ENCODE measurements around the gene VANGL2.
A peak's percentile ranks its signal among the peaks of the same experiment; 100 is the strongest.

The VANGL2 gene

DNA sequence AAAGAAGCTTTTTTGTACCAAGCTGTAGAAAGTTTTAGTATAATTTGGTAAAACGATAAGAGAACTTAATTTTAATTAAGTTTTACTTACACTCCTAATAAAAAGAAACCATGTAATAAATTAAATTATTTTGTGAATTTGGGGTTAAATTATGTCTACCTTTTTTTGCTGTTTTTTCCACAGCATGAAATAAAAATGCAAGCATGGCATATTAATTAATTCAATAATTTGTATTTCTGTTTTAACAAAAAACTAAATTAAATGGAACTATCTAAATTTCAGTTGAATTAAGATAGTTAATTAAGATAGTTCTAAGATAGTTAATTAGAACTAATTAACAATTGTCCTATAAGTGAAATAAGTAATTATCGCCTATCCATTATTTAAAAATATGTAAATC is 39.4 kb downstream of the VANGL2 start:
- Mint-ChIP-seq H3K36me3 (ENCODE audit: insufficient read depth) (peaks cover 3% of the 10 kb centered on the region), H3K4me3 (no peak overlapping the region), H3K9me3 (peaks cover 4% of the 10 kb centered on the region), H3K4me1 (peaks cover 38% of the 10 kb centered on the region), H3K27ac (ENCODE audit: low read depth) (no peak overlapping the region), H3K27me3 (no peaks in the 10 kb centered on the region)
- DNase-seq (ENCODE audit: low spot score in 2 of 2) (no peak), ATAC-seq (replicated peaks; ENCODE audit: extremely low read depth, poor library complexity, severe bottlenecking) (no peak)

DNA sequence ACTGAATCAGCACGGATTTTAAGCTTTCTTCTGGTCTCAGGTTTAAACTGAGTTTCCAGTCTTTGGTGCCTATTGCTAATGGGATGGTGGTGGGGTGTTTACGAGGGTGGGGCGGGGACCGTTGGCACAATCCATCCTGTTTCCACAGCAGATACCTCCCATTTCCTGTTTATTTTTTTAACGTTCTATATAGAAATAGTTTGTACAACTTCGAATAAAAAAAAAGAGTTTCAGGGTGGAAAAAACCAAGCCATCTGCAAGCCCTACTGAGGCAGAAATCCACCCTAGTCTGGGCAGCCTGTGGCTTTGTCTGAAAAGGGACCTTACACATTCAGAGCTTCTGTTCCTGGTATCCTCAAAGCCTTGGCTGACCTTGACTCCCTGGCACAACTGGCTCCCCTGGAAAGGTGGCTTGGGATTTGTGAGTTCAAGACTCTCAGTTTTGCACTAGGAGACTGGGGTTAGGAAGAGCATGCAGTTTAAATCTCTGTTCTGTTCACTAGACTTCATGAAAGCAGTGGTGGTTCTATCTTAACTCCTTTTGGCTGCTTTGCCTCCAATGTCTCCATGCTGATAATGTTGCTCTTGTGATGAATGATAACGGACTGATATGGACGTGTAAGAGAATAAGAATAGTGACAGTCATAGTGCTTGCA is 46.7 kb downstream of the VANGL2 start:
- H3K4me3 Mint-ChIP-seq: peak overlapping the region; percentile 17
- peak overlapping the region; percentile 62 for H3K27ac Mint-ChIP-seq (ENCODE audit: low read depth)
- ATAC-seq (replicated peaks; ENCODE audit: extremely low read depth, poor library complexity, severe bottlenecking) (no peak), DNase-seq (ENCODE audit: low spot score in 2 of 2) (no peak)
- H3K9me3 Mint-ChIP-seq: no peaks in the 10 kb centered on the region
- H3K4me1 Mint-ChIP-seq: peaks cover 52% of the 10 kb centered on the region
- no peaks in the 10 kb centered on the region for H3K27me3 Mint-ChIP-seq
- H3K36me3 Mint-ChIP-seq (ENCODE audit: insufficient read depth): no peaks in the 10 kb centered on the region

DNA sequence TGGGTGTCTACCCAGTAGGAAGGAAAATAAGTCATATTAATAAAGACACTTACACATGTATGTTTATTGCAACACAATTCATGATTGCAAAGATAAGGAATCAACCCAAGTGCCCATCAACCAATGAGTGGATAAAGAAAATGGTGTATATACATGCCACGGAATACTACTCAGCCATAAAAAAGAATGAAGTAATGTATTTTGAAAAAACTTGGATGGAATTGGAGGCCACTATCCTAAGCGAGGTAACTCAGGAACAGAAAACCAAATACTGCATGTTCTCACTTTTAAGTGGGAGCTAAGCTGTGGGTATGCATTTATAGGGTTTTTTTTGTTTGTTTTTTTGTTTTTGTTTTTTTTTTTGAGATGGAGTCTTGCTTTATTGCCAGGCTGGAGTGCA is 49.1 kb downstream of the VANGL2 start:
- DNase-seq (ENCODE audit: low spot score in 2 of 2) (no peak), ATAC-seq (replicated peaks; ENCODE audit: extremely low read depth, poor library complexity, severe bottlenecking) (no peak)
- Mint-ChIP-seq H3K36me3 (ENCODE audit: insufficient read depth) (no peaks in the 10 kb centered on the region), H3K27me3 (no peaks in the 10 kb centered on the region), H3K27ac (ENCODE audit: low read depth) (no peak overlapping the region), H3K4me1 (peaks cover 58% of the 10 kb centered on the region), H3K4me3 (no peak overlapping the region), H3K9me3 (no peaks in the 10 kb centered on the region)

DNA sequence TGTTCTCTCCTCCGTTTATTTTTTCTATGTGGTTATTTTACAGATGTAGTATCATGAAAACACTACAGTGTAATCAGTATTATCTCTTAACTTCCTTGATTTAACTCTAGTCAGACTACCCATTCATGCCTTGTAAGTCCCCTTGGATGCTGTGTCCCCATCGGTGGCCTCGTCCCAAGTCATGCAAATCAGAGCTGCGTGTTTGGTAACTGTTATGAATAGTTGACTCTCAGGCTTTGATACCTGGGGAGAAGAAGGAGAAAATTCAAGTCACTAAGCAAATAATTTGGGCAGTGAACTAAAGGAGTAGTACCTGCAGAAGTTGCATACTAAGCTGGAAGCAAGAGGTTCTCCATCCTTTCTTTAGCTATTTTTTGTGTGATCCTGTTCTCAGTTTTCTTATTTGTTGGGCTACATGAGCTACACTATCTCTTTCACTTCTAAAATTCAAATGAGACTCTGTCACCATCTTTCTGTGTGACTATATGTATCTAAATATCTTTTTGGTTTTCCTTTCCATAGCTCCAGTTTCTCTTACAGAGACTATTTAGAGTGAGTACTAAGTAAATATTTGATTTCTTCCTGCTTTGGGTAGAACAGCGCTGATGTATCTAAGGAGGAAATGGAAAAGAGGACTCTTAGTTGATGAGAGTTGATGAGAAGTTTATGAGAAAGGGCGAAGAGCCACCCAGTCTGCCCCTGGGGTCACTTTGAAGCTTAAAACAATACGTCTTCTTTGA is 50.9 kb downstream of the VANGL2 start:
- peak overlapping the region; percentile 80 for H3K27ac Mint-ChIP-seq (ENCODE audit: low read depth)
- peaks cover 69% of the 10 kb centered on the region for H3K4me1 Mint-ChIP-seq
- H3K36me3 Mint-ChIP-seq (ENCODE audit: insufficient read depth): peaks cover 3% of the 10 kb centered on the region
- DNase-seq (ENCODE audit: low spot score in 2 of 2): no peak
- no peak for ATAC-seq (replicated peaks; ENCODE audit: extremely low read depth, poor library complexity, severe bottlenecking)
- H3K4me3 Mint-ChIP-seq: peak overlapping the region; percentile 33
- no peaks in the 10 kb centered on the region for H3K27me3 Mint-ChIP-seq
- no peaks in the 10 kb centered on the region for H3K9me3 Mint-ChIP-seq

DNA sequence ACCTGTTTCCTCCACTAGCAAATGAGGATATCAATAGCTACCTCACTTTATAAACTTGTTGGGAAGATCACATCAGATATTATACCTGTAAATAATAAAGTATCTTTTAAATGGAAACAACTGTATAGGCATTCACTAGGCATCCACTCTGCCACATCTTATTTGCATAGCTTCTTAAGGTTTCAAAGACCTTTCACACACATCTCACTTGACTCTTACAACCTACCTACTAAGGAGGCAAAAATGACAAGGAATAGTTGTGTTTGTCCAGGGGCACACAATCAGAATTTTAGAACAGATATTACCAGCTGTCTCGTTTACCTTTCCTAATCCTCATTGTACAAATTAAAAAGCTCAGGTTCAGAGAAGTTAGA is 51.5 kb downstream of the VANGL2 start:
- no peak for ATAC-seq (replicated peaks; ENCODE audit: extremely low read depth, poor library complexity, severe bottlenecking)
- Mint-ChIP-seq H3K27ac (ENCODE audit: low read depth) (peak overlapping the region; percentile 80), H3K27me3 (no peaks in the 10 kb centered on the region)

DNA sequence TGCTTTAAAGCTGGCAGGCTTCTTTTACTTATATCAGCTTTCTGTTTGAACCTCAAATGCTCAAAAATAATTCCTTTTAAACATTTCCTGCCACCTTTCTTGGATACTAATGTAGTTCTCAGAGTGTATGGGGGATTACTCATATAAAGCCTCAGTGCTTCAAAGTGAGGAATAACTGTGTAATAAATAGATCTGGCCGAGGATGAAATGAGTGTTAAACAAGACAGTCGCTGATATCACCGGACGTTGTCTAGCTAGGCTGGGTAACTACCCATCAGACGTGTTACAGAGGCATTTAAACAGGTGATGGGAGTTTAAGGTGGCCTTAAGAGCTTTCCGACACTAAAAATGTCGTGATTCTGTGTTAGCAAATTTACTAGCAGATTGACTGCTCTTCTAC is 53.1 kb downstream of the VANGL2 start:
- no peak for DNase-seq (ENCODE audit: low spot score in 2 of 2)
- H3K36me3 Mint-ChIP-seq (ENCODE audit: insufficient read depth): peaks cover 3% of the 10 kb centered on the region
- peak overlapping the region; percentile 60 for H3K4me3 Mint-ChIP-seq
- peaks cover 51% of the 10 kb centered on the region for H3K4me1 Mint-ChIP-seq
- no peaks in the 10 kb centered on the region for H3K9me3 Mint-ChIP-seq
- H3K27ac Mint-ChIP-seq (ENCODE audit: low read depth): peak overlapping the region; percentile 82
- H3K27me3 Mint-ChIP-seq: no peaks in the 10 kb centered on the region
- ATAC-seq (replicated peaks; ENCODE audit: extremely low read depth, poor library complexity, severe bottlenecking): peak; percentile 83

More for the DNA sequence above, 51.5 kb downstream of the VANGL2 start:
- peaks cover 63% of the 10 kb centered on the region for H3K4me1 Mint-ChIP-seq
- peaks cover 3% of the 10 kb centered on the region for H3K36me3 Mint-ChIP-seq (ENCODE audit: insufficient read depth)
- H3K4me3 Mint-ChIP-seq: peak overlapping the region; percentile 33
- no peak for DNase-seq (ENCODE audit: low spot score in 2 of 2)
- no peaks in the 10 kb centered on the region for H3K9me3 Mint-ChIP-seq

DNA sequence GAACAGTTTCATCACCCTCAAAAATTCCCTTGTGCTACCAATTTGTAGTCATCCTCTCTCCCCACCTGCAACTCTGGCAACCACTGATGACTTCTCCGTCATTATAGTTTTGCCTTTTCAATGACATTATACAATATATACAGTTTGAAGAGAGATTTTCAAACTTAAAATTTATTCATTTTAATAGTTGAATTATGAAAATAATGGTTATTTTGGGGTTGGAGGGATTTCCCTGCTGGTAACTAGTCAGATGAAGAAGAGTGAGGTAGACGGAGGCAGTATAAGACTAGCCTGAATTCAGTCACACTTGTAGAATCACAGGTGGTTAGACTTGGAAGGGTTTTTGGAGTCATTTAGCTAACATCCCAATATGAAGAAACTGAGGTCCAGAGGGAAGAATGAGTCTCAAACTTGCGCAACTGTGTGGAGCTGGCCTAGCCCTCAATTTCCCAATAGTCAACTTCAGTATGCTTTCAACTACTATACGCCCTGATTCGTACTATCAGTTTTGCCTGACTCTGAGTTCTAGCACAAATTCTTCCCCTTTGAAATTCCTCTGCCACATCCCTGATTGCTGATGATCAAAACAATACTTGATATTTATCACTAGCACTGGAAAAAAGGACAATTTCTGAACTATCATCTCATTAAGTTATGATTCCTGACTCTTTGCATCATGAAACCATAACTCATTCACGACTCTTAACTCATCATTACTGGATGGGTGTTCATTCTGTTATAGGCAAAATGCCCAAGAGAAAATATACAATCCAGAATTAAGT is 54.2 kb downstream of the VANGL2 start:
- Mint-ChIP-seq H3K36me3 (ENCODE audit: insufficient read depth) (peaks cover 3% of the 10 kb centered on the region), H3K4me3 (peak overlapping the region; percentile 61), H3K4me1 (peaks cover 46% of the 10 kb centered on the region), H3K27me3 (no peaks in the 10 kb centered on the region), H3K9me3 (no peaks in the 10 kb centered on the region), H3K27ac (ENCODE audit: low read depth) (peak overlapping the region; percentile 76)
- DNase-seq (ENCODE audit: low spot score in 2 of 2) (no peak), ATAC-seq (replicated peaks; ENCODE audit: extremely low read depth, poor library complexity, severe bottlenecking) (no peak)

DNA sequence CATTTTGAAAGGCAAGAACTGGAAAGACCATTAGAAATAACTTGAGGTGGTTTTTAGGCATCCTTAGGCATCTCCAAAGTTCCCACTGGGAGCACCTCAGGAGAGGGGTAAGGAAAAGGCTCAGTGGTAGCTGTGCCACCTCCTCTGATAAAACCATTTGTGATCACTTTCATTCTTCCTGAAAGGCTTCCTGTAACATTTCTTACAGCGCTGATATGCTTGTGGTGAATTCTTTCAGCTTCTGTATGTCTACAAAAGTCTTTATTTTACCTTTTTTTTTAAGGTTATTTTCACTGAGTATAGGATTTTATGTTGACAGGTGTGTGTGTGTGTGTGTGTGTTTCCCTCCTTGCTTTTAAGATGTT is 54.8 kb downstream of the VANGL2 start:
- no peaks in the 10 kb centered on the region for H3K27me3 Mint-ChIP-seq
- no peak for DNase-seq (ENCODE audit: low spot score in 2 of 2)
- H3K27ac Mint-ChIP-seq (ENCODE audit: low read depth): peak overlapping the region; percentile 76
- H3K4me3 Mint-ChIP-seq: peak overlapping the region; percentile 61
- peaks cover 3% of the 10 kb centered on the region for H3K36me3 Mint-ChIP-seq (ENCODE audit: insufficient read depth)
- H3K4me1 Mint-ChIP-seq: peaks cover 46% of the 10 kb centered on the region
- no peaks in the 10 kb centered on the region for H3K9me3 Mint-ChIP-seq
- no peak for ATAC-seq (replicated peaks; ENCODE audit: extremely low read depth, poor library complexity, severe bottlenecking)

DNA sequence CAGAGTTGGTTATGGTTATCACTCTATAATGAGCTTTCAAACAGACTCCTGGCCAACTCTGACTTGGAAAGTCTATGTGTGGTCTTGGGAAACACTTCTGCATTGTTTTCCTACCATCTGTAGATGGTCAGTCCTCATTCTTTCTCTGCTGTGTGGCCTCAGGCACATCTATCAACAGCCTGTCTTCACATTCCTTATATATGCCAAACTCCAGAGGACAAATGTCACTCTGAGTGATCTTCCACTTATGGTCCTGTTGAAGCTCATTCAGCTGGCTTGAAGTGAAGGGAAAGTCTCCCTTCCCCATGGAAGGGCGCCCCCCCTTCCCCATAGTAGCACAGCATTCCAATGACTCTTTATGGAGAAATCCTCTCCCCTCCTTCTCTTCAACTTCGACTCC is 58.7 kb downstream of the VANGL2 start:
- peaks cover 36% of the 10 kb centered on the region for H3K4me1 Mint-ChIP-seq
- H3K36me3 Mint-ChIP-seq (ENCODE audit: insufficient read depth): peaks cover 3% of the 10 kb centered on the region
- no peaks in the 10 kb centered on the region for H3K9me3 Mint-ChIP-seq
- no peaks in the 10 kb centered on the region for H3K27me3 Mint-ChIP-seq
- H3K27ac Mint-ChIP-seq (ENCODE audit: low read depth): no peak overlapping the region
- ATAC-seq (replicated peaks; ENCODE audit: extremely low read depth, poor library complexity, severe bottlenecking) (no peak), DNase-seq (ENCODE audit: low spot score in 2 of 2) (no peak)
- no peak overlapping the region for H3K4me3 Mint-ChIP-seq

DNA sequence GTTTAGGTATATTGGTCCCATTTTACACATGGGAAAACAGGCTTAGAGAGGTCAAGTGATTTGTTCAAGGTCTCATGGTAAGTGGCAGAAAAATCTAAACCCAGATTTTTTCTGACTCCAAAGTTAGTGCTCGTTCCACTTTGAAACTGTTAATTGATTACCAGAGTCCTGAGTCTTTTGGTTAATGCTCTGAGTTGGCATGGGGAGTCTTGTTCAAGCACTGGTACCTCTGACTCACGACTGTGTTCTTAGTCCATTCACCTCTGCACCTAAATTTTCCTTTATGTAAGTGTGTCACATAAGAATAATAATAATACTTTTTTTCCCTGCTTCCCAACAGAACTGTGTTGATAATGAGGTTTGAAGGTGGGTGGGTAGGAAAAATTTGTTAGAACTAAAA is 59.3 kb downstream of the VANGL2 start:
- Mint-ChIP-seq H3K9me3 (no peaks in the 10 kb centered on the region), H3K27ac (ENCODE audit: low read depth) (no peak overlapping the region), H3K4me3 (no peak overlapping the region), H3K27me3 (no peaks in the 10 kb centered on the region), H3K36me3 (ENCODE audit: insufficient read depth) (peaks cover 3% of the 10 kb centered on the region), H3K4me1 (peaks cover 30% of the 10 kb centered on the region)
- DNase-seq (ENCODE audit: low spot score in 2 of 2): no peak
- ATAC-seq (replicated peaks; ENCODE audit: extremely low read depth, poor library complexity, severe bottlenecking): no peak

DNA sequence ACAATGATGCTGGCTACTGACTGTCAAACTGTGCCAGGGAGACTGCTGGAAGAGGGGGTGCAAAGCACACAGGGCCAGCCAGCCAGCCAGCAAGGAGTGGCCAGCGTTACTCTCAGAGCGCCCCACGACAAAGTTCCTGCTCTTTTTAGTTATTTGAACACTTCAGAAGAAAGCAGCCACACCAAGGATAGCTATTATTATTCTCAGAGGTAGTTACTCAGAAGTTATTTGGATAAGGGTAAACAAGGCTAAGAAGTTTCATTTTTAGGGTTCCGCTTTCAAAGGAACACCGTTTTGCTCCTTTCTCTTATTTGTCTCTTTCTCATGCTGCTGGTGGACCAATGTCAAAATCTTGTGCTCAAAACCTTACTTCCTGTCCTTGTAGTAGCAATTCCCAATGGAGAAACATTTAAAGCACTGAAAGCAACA is 59.9 kb downstream of the VANGL2 start:
- Mint-ChIP-seq H3K27me3 (no peaks in the 10 kb centered on the region), H3K9me3 (no peaks in the 10 kb centered on the region), H3K4me3 (peak overlapping the region; percentile 30), H3K27ac (ENCODE audit: low read depth) (peak overlapping the region; percentile 65), H3K36me3 (ENCODE audit: insufficient read depth) (peaks cover 3% of the 10 kb centered on the region), H3K4me1 (peaks cover 25% of the 10 kb centered on the region)
- no peak for ATAC-seq (replicated peaks; ENCODE audit: extremely low read depth, poor library complexity, severe bottlenecking)
- no peak for DNase-seq (ENCODE audit: low spot score in 2 of 2)

DNA sequence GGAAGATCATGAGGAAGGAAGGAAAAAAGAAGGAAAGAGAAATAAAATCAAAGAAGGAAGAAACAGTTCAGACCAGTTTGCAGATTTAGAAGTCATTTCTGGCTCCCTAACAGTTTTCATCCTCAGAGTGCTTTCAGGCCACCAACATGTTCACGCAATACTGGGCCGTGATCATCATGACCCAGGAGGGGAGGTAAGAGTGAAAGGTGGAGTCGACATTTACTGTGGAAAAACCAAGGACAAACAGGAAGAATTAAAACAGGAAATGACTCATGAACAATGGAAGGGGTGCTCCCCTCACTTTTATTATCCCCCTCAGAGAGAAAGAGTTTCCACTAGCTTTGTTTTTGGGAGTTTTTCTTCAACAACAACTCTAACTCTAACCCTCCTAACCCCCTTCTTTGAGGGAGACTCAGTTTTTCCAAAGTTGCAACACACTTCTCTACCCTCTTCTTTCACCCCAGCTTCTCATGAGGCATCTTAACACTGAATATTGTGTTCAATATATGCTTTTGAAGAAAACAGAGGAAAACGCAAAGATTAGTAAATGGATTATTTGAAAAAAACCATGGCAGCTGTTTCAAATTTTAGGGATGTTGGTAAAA is 60.4 kb downstream of the VANGL2 start:
- DNase-seq (ENCODE audit: low spot score in 2 of 2): no peak
- Mint-ChIP-seq H3K27ac (ENCODE audit: low read depth) (peak overlapping the region; percentile 65), H3K4me1 (peaks cover 22% of the 10 kb centered on the region), H3K36me3 (ENCODE audit: insufficient read depth) (peaks cover 3% of the 10 kb centered on the region), H3K27me3 (no peaks in the 10 kb centered on the region), H3K4me3 (peak overlapping the region; percentile 30), H3K9me3 (no peaks in the 10 kb centered on the region)
- ATAC-seq (replicated peaks; ENCODE audit: extremely low read depth, poor library complexity, severe bottlenecking): no peak

All from central memory CD8-positive, alpha-beta T cell (primary cell).